Mucosa of stomach (tissue), 1 donor: ENCODE data around the gene TIMM10B.

Experiments used
- H3K27me3 ChIP-seq: one replicate; pipeline ENCODE4 v1.7.0; 2013; ENCODE audit warnings: mild to moderate bottlenecking, low read length; ENCODE audit not compliant: control insufficient read depth, insufficient read depth
- H3K36me3 ChIP-seq: one replicate; pipeline ENCODE4 v1.7.0; 2013; ENCODE audit warnings: low read length; ENCODE audit not compliant: control insufficient read depth, insufficient read depth
- H3K4me1 ChIP-seq: one replicate; pipeline ENCODE4 v1.7.0; 2013; ENCODE audit warnings: mild to moderate bottlenecking, low read length; ENCODE audit not compliant: control insufficient read depth, insufficient read depth
- H3K4me3 ChIP-seq: one replicate; pipeline ENCODE4 v1.7.0; 2013; ENCODE audit warnings: low read length
- H3K9ac ChIP-seq: one replicate; pipeline ENCODE4 v1.7.0; 2013; ENCODE audit warnings: mild to moderate bottlenecking, low read length, moderate library complexity
- H3K9me3 ChIP-seq: one replicate; pipeline ENCODE4 v1.7.0; 2013; ENCODE audit warnings: mild to moderate bottlenecking, low read length, moderate library complexity; ENCODE audit not compliant: control insufficient read depth
- donor health status: Pancreatic carcinoma.

Gene TIMM10B, protein sequence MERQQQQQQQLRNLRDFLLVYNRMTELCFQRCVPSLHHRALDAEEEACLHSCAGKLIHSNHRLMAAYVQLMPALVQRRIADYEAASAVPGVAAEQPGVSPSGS

GRCh38 chr11:6481012-6481923, at the start of gene TIMM10B, which contains the start of gene ARFIP2:
TSS of gene TIMM10B (plus strand) at chr11:6481501. CDS start at chr11:6481517, 16 bp downstream.
TSS of gene ARFIP2 (minus strand) at chr11:6481331. CDS start at chr11:6480421, 910 bp downstream.
- Histone ChIP-seq H3K36me3 (peaks cover 9% of the 10 kb centered on the region), H3K9ac (peak within 1 kb of the TSS; percentile 91), H3K9me3 (no peaks in the 10 kb centered on the region), H3K4me3 (peak within 1 kb of the TSS; percentile 96), H3K27me3 (no peaks in the 10 kb centered on the region), H3K4me1 (peaks cover 36% of the 10 kb centered on the region)

GRCh38 chr11:6431861-6432260, 49.4 kb upstream of the TIMM10B start:
- Histone ChIP-seq H3K27me3 (peaks cover 3% of the 10 kb centered on the region), H3K36me3 (no peaks in the 10 kb centered on the region), H3K9ac (no peak overlapping the region), H3K4me1 (no peaks in the 10 kb centered on the region), H3K9me3 (no peaks in the 10 kb centered on the region), H3K4me3 (no peak overlapping the region)

GRCh38 chr11:6433998-6434660, 47.2 kb upstream of the TIMM10B start:
- Histone ChIP-seq H3K4me1 (no peaks in the 10 kb centered on the region), H3K9me3 (no peaks in the 10 kb centered on the region), H3K27me3 (peaks cover 3% of the 10 kb centered on the region), H3K4me3 (no peak overlapping the region), H3K9ac (no peak overlapping the region), H3K36me3 (no peaks in the 10 kb centered on the region)

DNA sequence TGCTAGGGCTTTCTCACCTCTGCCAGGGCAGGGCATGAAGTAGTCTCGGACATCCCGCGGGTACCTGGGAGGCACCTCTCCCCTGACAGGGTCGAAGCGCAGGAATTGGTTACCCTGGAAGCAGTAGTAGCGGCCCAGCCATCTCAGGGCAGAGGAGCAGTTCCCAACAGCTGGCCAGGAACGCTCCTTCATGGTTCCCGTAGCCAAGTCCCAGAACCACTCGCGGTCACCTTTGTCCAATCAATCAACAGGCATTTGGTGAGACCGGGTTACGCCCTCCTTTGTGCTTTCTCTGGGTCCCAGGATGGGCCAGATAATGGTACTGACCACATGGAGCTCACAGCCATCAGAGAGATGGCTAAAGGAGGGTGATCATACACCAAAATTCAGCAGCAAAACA, 43.9 kb upstream of the TIMM10B start:
- no peaks in the 10 kb centered on the region for H3K27me3 ChIP-seq
- no peaks in the 10 kb centered on the region for H3K36me3 ChIP-seq
- H3K4me3 ChIP-seq, result no peak overlapping the region
- H3K4me1 ChIP-seq, result no peaks in the 10 kb centered on the region
- no peak overlapping the region for H3K9ac ChIP-seq
- no peaks in the 10 kb centered on the region for H3K9me3 ChIP-seq

GRCh38 chr11:6437993-6438392, 43.3 kb upstream of the TIMM10B start:
- Histone ChIP-seq H3K4me1 (no peaks in the 10 kb centered on the region), H3K36me3 (no peaks in the 10 kb centered on the region), H3K4me3 (no peak overlapping the region), H3K9me3 (no peaks in the 10 kb centered on the region), H3K27me3 (no peaks in the 10 kb centered on the region), H3K9ac (no peak overlapping the region)

- H3K4me1 ChIP-seq, result no peaks in the 10 kb centered on the region
These were observed 42.2 kb upstream of the TIMM10B start for GRCh38 chr11:6438979-6439571.

GRCh38 chr11:6440906-6441358, 40.4 kb upstream of the TIMM10B start, which contains the start of gene HPX:
TSS of gene HPX (minus strand) at chr11:6440987. CDS start at chr11:6440963, 24 bp downstream.
- no peaks in the 10 kb centered on the region for H3K9me3 ChIP-seq
- no peak within 1 kb of the TSS for H3K9ac ChIP-seq
- no peaks in the 10 kb centered on the region for H3K36me3 ChIP-seq
- H3K4me3 ChIP-seq, result no peak within 1 kb of the TSS
- no peaks in the 10 kb centered on the region for H3K4me1 ChIP-seq
- H3K27me3 ChIP-seq, result no peaks in the 10 kb centered on the region

More at GRCh38 chr11:6438979-6439571, 42.2 kb upstream of the TIMM10B start:
- H3K4me3 ChIP-seq, result no peak overlapping the region
- no peaks in the 10 kb centered on the region for H3K36me3 ChIP-seq
- no peak overlapping the region for H3K9ac ChIP-seq
- H3K27me3 ChIP-seq, result no peaks in the 10 kb centered on the region
- H3K9me3 ChIP-seq, result no peaks in the 10 kb centered on the region

- Histone ChIP-seq H3K9ac (no peak overlapping the region), H3K4me1 (no peaks in the 10 kb centered on the region)
These were observed 38.9 kb upstream of the TIMM10B start for GRCh38 chr11:6442441-6442840.

GRCh38 chr11:6443269-6444003, 37.9 kb upstream of the TIMM10B start:
- Histone ChIP-seq H3K4me3 (no peak overlapping the region), H3K9me3 (no peaks in the 10 kb centered on the region), H3K36me3 (no peaks in the 10 kb centered on the region), H3K9ac (no peak overlapping the region), H3K4me1 (no peaks in the 10 kb centered on the region), H3K27me3 (no peaks in the 10 kb centered on the region)

More at GRCh38 chr11:6442441-6442840, 38.9 kb upstream of the TIMM10B start:
- no peaks in the 10 kb centered on the region for H3K36me3 ChIP-seq
- no peak overlapping the region for H3K4me3 ChIP-seq
- no peaks in the 10 kb centered on the region for H3K27me3 ChIP-seq
- H3K9me3 ChIP-seq, result no peaks in the 10 kb centered on the region

GRCh38 chr11:6448574-6448973, 32.7 kb upstream of the TIMM10B start:
- H3K36me3 ChIP-seq, result peaks cover 5% of the 10 kb centered on the region
- no peaks in the 10 kb centered on the region for H3K27me3 ChIP-seq
- H3K9ac ChIP-seq, result no peak overlapping the region
- no peak overlapping the region for H3K4me3 ChIP-seq
- no peaks in the 10 kb centered on the region for H3K4me1 ChIP-seq
- no peaks in the 10 kb centered on the region for H3K9me3 ChIP-seq

DNA sequence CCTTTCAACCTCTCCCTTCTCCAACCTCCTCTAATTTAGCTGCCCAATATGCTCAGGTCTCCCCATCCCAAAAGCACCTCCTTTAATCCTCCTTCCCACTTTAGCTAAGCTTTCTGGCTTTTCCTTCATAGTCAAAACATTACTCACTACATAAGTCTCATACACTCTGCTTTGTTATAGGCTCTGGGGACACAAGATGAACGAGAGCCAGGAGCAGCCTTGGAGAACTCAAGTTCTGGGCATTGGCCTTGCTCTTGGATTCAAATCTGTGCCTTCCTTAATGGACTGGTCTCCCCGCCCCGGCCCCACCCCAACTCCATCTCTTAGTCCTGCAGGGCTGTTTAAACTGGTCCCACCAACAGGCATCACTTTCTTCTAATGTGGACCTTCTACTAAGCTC, 29.1 kb upstream of the TIMM10B start:
- H3K9me3 ChIP-seq, result no peaks in the 10 kb centered on the region
- no peaks in the 10 kb centered on the region for H3K4me1 ChIP-seq
- no peak overlapping the region for H3K9ac ChIP-seq
- no peaks in the 10 kb centered on the region for H3K27me3 ChIP-seq
- H3K36me3 ChIP-seq, result peaks cover 11% of the 10 kb centered on the region
- no peak overlapping the region for H3K4me3 ChIP-seq
